PC-9 (cell line): ENCODE results near the gene ATP6V1G2.

Experiments used
- CTCF ChIP-seq: fragments of 200-600 bp; sonication (generic); conservative IDR thresholded peaks from 2 replicates; pipeline ENCODE4 v1.6.1; 2017; ENCODE audit warnings: mixed run types, antibody characterized with exemption, mild to moderate bottlenecking, moderate library complexity
- EZH2 ChIP-seq: fragments of 200-600 bp; sonication (generic); IDR thresholded peaks from 2 replicates; pipeline ENCODE4 v1.8.0; 2017; ENCODE audit warnings: antibody characterized with exemption, low read depth

- TF ChIP-seq CTCF (no peak), EZH2 (no peak)
Observed at GRCh38 chr6:31567531-31568370, 21.3 kb upstream of the ATP6V1G2 start.
